ENCODE measurements around the gene LMOD3. TPM values are rescaled to one million over a fixed set of nuclear protein-coding genes. Genes with fewer than 3 reads are reported as not detected.

The LMOD3 gene
- total and polyA plus RNA-seq, 4 donors, result 0.12 TPM; not detected in 3

DNA sequence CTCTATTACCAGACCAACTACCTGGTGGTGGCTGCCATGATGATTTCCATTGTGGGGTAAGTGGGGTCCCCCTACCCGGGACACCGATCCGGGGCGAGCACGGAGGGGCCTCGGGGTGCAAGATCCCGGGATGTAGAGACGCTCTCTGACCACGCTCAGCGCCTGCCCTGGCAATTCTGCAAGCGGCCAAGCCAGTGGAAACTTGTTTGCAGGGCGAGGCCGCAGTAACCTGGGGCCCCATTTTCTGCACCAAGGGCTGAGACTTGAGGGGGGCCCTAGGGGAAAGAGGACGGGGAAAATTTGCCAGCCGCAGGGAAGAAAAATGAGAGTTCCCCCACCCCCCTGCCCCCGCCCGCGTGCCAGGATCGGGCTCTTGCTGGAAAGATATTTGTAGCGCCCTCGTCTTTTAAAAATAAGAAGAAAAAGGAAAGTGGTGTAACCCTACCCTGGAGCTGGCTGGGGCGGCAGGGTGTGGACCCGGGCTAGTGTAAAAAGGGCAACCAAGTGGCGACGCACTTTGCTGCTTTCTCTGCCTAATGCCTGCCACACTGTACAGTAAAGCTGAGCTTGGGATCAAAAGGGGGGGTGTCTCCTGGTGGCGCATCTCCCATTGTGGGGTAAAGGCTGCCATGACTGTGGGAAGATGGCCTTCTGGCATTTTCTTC is 37.1 kb downstream of the LMOD3 start:
- DNase-seq (peak; percentile 66 to 79), ATAC-seq (ENCODE audit: low FRiP score) (peak; percentile 60)
- peaks cover 4 to 6% of the 10 kb centered on the region in 2 donors for H3K4me1 ChIP-seq (ENCODE audit: control insufficient read depth in 1 of 2, insufficient read depth in 2 of 2, low read length in 2 of 2)
- no peaks in the 10 kb centered on the region for H3K27me3 ChIP-seq (ENCODE audit: control insufficient read depth in 1 of 2, insufficient read depth in 2 of 2, low read length in 1 of 2)
- peak overlapping the region; percentile 91 to 92 for H3K27ac ChIP-seq (ENCODE audit: low read depth in 1 of 2, low read length in 2 of 2)
- no peaks in the 10 kb centered on the region for H3K9me3 ChIP-seq (ENCODE audit: control insufficient read depth, low read length)
- WGBS, 2 donors, result 0 to 1% methylated on average over 26 of the region's 26 CpGs
- intact Hi-C loops (cut with DNase I), result loop anchor here in 1 of 2 donors (10.0 kb wide), 1 partner anchor 70 kb away; the partner anchor contains the start of gene EOGT
- H3K4me3 ChIP-seq (ENCODE audit: low read length in 2 of 2), result peak overlapping the region; percentile 86 to 99
- no peaks in the 10 kb centered on the region for H3K36me3 ChIP-seq (ENCODE audit: control insufficient read depth in 1 of 2, insufficient read depth in 2 of 2, low read length in 1 of 2)

DNA sequence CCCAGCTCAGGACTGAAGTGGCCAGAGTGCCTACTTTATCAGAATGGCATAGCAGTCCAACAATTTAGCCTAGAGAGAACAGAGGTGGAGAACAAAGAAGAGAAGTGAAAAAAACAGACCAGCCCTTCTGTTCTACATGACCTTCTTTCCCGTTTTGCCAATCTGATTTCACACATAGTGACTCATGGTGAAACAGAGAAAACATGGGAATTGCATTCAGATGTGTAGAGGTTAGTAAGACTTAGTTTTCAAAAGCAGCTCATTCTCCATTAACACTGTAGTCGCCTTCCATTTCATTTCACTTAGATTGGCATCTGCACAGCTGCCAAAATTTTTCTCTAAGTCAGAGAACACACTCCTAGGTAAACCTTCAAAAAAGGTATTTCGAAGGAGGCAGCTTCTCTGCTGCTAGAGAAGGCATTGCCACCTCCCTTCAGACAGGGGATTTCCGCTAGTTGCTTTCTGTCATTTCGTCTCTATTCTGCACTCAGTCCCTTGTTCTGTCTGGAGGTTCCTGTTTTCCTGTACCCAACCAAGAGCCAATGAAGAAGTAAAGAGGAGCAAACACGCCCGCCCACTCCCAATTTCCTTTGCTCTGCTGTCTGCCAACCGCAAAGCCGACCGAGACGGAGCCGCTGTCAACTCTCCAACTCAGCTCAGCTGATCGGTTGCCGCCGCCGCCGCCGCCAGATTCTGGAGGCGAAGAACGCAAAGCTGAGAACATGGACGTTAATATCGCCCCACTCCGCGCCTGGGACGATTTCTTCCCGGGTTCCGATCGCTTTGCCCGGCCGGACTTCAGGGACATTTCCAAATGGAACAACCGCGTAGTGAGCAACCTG is 37.8 kb downstream of the LMOD3 start, which contains the start of gene ARL6IP5:
ARL6IP5 (plus strand) TSS at position 612 of the 842 bp plus-strand sequence; CDS start at position 723, 111 bp downstream.
- Histone ChIP-seq H3K27ac (ENCODE audit: low read depth in 1 of 2, low read length in 2 of 2) (peak within 1 kb of the TSS; percentile 91 to 92), H3K27me3 (ENCODE audit: control insufficient read depth in 1 of 2, insufficient read depth in 2 of 2, low read length in 1 of 2) (no peaks in the 10 kb centered on the region), H3K36me3 (ENCODE audit: control insufficient read depth in 1 of 2, insufficient read depth in 2 of 2, low read length in 1 of 2) (no peaks in the 10 kb centered on the region), H3K4me3 (ENCODE audit: low read length in 2 of 2) (peak within 1 kb of the TSS; percentile 86 to 99), H3K9me3 (ENCODE audit: control insufficient read depth, low read length) (no peaks in the 10 kb centered on the region), H3K4me1 (ENCODE audit: control insufficient read depth in 1 of 2, insufficient read depth in 2 of 2, low read length in 2 of 2) (peaks cover 3 to 7% of the 10 kb centered on the region in 2 donors)
- peak; percentile 86 for ATAC-seq (ENCODE audit: low FRiP score)
- intact Hi-C loops (cut with DNase I), result loop anchor here in 1 of 2 donors (10.0 kb wide), 1 partner anchor 70 kb away; the partner anchor contains the start of gene EOGT
- peak; percentile 97 for DNase-seq
- 1% methylated on average over 32 of the region's 32 CpGs for WGBS, 2 donors

DNA sequence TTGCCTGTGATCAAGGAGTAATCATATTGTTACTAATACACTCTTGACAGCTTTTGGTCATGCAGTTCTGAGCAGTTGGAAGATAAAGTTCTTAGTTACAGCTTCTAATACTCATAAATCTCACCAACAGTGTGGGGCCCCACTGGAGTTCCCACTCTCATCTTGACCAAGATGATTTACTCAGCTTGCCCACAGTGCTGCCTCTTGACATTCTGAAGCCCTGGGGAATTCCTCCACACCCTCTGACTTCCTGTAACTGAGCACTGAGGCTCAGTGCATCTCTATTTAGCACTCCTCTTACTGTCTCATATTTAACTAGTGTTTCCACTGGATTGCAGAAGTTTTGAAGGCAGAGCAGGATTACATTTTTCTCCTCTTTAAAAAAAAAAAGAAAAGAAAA is 39.6 kb downstream of the LMOD3 start:
- intact Hi-C loops (cut with DNase I), result loop anchor here in 1 of 2 donors (10.0 kb wide), 1 partner anchor 68 kb away; the partner anchor contains the start of gene EOGT
- DNase-seq (peak in 1 of 2 donors; percentile 55), ATAC-seq (ENCODE audit: low FRiP score) (no peak)
- Histone ChIP-seq H3K9me3 (ENCODE audit: control insufficient read depth, low read length) (no peaks in the 10 kb centered on the region), H3K27ac (ENCODE audit: low read depth in 1 of 2, low read length in 2 of 2) (no peak overlapping the region), H3K36me3 (ENCODE audit: control insufficient read depth in 1 of 2, insufficient read depth in 2 of 2, low read length in 1 of 2) (no peaks in the 10 kb centered on the region), H3K27me3 (ENCODE audit: control insufficient read depth in 1 of 2, insufficient read depth in 2 of 2, low read length in 1 of 2) (no peaks in the 10 kb centered on the region), H3K4me1 (ENCODE audit: control insufficient read depth in 1 of 2, insufficient read depth in 2 of 2, low read length in 2 of 2) (peaks cover 4 to 7% of the 10 kb centered on the region in 2 donors), H3K4me3 (ENCODE audit: low read length in 2 of 2) (no peak overlapping the region)

DNA sequence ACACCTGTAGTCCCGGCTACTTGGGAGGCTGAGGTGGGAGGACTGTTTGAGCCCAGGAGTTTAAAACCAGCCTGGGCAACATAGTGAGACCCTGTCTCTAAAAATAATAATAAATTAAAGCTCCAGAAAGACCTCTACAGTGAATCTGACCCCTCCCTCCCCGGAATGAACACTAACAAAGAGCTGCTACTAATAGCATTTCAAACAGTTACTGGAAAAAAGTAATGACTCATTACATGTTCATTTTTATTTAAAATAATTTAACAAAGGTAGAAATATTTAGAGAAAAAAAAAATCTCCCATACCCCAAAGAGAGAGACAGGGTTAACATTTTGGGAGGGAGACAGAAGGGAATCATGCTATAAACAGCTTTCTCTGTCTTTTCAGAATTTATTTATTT is 40.0 kb downstream of the LMOD3 start:
- Histone ChIP-seq H3K9me3 (ENCODE audit: control insufficient read depth, low read length) (no peaks in the 10 kb centered on the region), H3K27ac (ENCODE audit: low read depth in 1 of 2, low read length in 2 of 2) (no peak overlapping the region), H3K27me3 (ENCODE audit: control insufficient read depth in 1 of 2, insufficient read depth in 2 of 2, low read length in 1 of 2) (no peaks in the 10 kb centered on the region), H3K4me1 (ENCODE audit: control insufficient read depth in 1 of 2, insufficient read depth in 2 of 2, low read length in 2 of 2) (peaks cover 4 to 7% of the 10 kb centered on the region in 2 donors), H3K36me3 (ENCODE audit: control insufficient read depth in 1 of 2, insufficient read depth in 2 of 2, low read length in 1 of 2) (no peaks in the 10 kb centered on the region), H3K4me3 (ENCODE audit: low read length in 2 of 2) (no peak overlapping the region)
- 73 to 77% methylated on average over 2 of the region's 2 CpGs for whole genome bisulfite sequencing, 2 donors
- DNase-seq (no peak), ATAC-seq (ENCODE audit: low FRiP score) (no peak)
- intact Hi-C loops (cut with DNase I), result loop anchor here in 1 of 2 donors (10.0 kb wide), 1 partner anchor 68 kb away; the partner anchor contains the start of gene EOGT

DNA sequence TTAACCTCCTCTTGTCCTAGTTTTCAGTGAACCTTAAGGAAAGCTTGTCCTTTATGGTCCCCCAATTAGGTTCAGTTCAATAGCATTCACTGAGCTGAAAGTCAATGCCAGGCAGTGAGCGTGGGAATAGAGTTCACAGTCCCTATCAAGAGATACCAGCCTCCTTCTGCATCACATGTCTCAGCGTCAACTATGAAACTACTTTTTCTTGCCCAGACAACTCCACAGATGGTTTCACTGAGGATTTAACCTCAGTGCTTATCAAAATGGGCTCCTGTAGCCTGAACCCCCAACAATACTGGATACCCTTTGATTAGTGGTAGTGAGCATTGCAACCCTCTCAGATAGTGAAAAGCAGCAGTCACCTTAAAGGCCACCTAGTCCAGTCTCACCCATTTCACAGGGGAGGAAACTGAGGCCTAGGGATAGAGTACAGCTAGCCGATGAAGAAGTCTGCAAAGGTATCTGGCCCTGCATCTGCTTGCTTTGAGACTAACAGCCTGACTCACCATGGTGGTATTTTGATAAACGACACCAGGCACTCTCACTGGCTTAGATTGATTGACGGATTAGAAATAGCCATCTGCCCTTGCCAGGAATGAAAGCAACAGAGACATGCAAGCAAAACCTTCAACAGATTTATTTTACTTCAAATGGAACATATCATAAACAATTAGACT is 40.7 kb downstream of the LMOD3 start:
- Histone ChIP-seq H3K36me3 (ENCODE audit: control insufficient read depth in 1 of 2, insufficient read depth in 2 of 2, low read length in 1 of 2) (no peaks in the 10 kb centered on the region), H3K9me3 (ENCODE audit: control insufficient read depth, low read length) (no peaks in the 10 kb centered on the region), H3K27ac (ENCODE audit: low read depth in 1 of 2, low read length in 2 of 2) (no peak overlapping the region), H3K4me1 (ENCODE audit: control insufficient read depth in 1 of 2, insufficient read depth in 2 of 2, low read length in 2 of 2) (peaks cover 4 to 7% of the 10 kb centered on the region in 2 donors), H3K27me3 (ENCODE audit: control insufficient read depth in 1 of 2, insufficient read depth in 2 of 2, low read length in 1 of 2) (no peaks in the 10 kb centered on the region), H3K4me3 (ENCODE audit: low read length in 2 of 2) (no peak overlapping the region)
- DNase-seq (no peak), ATAC-seq (ENCODE audit: low FRiP score) (no peak)
- 71 to 74% methylated on average over 5 of the region's 5 CpGs for WGBS, 2 donors
- intact Hi-C loops (cut with DNase I), result loop anchor here in 1 of 2 donors (2.0 to 10.0 kb wide), 2 partner anchors 29 to 67 kb away; partner anchors contain the start of genes EOGT and TMF1

DNA sequence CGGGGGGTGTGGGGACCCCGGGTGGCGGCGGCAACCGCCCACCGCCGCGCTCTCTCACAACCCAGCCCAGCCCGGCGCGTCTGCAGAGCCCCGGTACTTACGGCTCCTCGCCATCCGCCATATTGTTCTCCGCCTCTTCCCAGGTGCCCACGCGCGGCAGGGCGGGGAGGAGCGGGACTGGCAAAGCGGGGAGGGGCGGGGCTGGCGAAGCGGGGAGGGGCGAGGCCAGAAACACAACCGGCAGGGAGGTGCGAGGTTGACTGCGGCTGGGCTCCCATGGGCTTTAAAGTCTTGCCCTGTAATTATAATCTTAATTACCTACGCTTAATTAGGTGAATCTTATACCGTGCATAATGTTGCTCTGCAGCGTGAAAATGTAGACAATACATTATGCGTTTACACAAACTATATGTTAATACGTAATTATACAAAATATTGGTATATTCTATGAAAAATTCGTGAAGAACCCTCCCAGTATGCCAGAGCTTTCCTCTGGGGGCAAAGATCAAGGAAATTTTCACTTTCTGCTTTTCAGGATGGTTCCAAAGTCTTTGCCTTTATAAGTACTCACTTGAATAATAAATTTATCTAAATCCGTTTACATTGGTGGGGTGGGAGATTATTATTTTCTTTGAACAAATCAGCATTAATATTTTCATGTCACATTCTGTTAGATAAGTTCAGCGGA is 42.0 kb downstream of the LMOD3 start, which contains the start of gene UBA3:
UBA3 (minus strand) TSS at position 133 of the 688 bp plus-strand sequence; CDS start at position 121, 12 bp downstream.
- ATAC-seq (ENCODE audit: low FRiP score) (peak; percentile 92), DNase-seq (peak; percentile 94 to 97)
- H3K27ac ChIP-seq (ENCODE audit: low read depth in 1 of 2, low read length in 2 of 2), result no peak within 1 kb of the TSS
- no peaks in the 10 kb centered on the region for H3K27me3 ChIP-seq (ENCODE audit: control insufficient read depth in 1 of 2, insufficient read depth in 2 of 2, low read length in 1 of 2)
- intact Hi-C loops (cut with DNase I), result loop anchor here in 1 of 2 donors (2.0 to 10.0 kb wide), 2 partner anchors 28 to 66 kb away; partner anchors contain the start of genes EOGT and TMF1
- peaks cover 4 to 7% of the 10 kb centered on the region in 2 donors for H3K4me1 ChIP-seq (ENCODE audit: control insufficient read depth in 1 of 2, insufficient read depth in 2 of 2, low read length in 2 of 2)
- no peaks in the 10 kb centered on the region for H3K36me3 ChIP-seq (ENCODE audit: control insufficient read depth in 1 of 2, insufficient read depth in 2 of 2, low read length in 1 of 2)
- WGBS, 2 donors, result 1% methylated on average over 32 to 37 of the region's 37 CpGs
- H3K9me3 ChIP-seq (ENCODE audit: control insufficient read depth, low read length), result no peaks in the 10 kb centered on the region
- H3K4me3 ChIP-seq (ENCODE audit: low read length in 2 of 2), result peak within 1 kb of the TSS; percentile 100

DNA sequence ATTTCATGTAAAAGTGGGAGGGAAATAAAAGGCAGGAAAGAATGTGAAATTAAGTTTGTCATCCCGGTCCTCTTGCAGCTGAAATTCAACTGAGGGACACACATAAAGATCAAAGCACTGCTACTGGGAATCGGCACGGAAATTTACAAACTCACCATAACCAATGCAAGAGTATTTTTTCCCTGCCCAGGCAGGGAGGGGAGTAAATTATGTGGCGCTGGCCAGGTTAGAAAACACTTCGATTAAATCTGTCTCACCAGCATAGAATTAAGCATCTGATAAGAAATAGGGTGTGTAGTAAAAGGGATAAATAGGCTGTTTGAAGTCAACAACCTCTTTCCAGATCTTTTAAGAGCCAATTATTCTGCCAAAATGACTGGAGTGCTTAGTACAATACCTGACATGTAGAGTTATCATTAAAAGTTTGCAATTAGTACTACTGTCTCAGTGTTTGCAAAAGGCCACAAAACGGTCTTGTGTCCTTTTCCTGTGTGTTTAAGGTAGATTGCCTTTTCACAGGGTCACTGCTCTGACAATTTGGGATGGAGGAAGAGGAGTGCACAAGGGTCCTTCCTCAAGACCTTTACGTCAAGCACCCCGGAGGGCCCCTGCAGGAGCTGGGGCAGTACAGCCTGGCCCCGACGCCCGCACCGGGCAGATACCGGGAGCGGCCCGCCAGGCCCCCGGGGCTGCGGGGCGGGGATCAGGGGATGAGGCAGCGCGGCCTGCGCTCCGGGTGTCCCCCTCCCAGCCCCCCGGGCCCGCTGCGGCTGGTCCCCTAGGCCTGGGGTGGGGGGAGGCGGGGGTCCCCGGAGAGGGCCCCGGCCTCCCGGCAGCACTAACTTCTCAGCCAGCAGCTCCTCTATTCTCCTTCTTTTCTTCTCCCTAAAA is 42.9 kb downstream of the LMOD3 start:
- H3K27ac ChIP-seq (ENCODE audit: low read depth in 1 of 2, low read length in 2 of 2), result no peak overlapping the region
- 3% methylated on average over 24 to 29 of the region's 29 CpGs for WGBS, 2 donors
- H3K36me3 ChIP-seq (ENCODE audit: control insufficient read depth in 1 of 2, insufficient read depth in 2 of 2, low read length in 1 of 2), result no peaks in the 10 kb centered on the region
- intact Hi-C loops (cut with DNase I), result loop anchor here in 1 of 2 donors (2.0 to 10.0 kb wide), 2 partner anchors 27 to 65 kb away; partner anchors contain the start of genes EOGT and TMF1
- no peaks in the 10 kb centered on the region for H3K27me3 ChIP-seq (ENCODE audit: control insufficient read depth in 1 of 2, insufficient read depth in 2 of 2, low read length in 1 of 2)
- peak overlapping the region; percentile 100 for H3K4me3 ChIP-seq (ENCODE audit: low read length in 2 of 2)
- DNase-seq (peak in 1 of 2 donors; percentile 52), ATAC-seq (ENCODE audit: low FRiP score) (peak; percentile 37)
- H3K4me1 ChIP-seq (ENCODE audit: control insufficient read depth in 1 of 2, insufficient read depth in 2 of 2, low read length in 2 of 2), result peaks cover 4 to 7% of the 10 kb centered on the region in 2 donors
- H3K9me3 ChIP-seq (ENCODE audit: control insufficient read depth, low read length), result no peaks in the 10 kb centered on the region
